HuH-7.5 (cell line): ENCODE measurements around the gene RASSF1.

Experiments used
- DNase-seq: peaks from one replicate; pipeline ENCODE4 v3.0.0; 2011; ENCODE audit warnings: low spot score

Gene RASSF1, protein sequence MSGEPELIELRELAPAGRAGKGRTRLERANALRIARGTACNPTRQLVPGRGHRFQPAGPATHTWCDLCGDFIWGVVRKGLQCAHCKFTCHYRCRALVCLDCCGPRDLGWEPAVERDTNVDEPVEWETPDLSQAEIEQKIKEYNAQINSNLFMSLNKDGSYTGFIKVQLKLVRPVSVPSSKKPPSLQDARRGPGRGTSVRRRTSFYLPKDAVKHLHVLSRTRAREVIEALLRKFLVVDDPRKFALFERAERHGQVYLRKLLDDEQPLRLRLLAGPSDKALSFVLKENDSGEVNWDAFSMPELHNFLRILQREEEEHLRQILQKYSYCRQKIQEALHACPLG

DNA sequence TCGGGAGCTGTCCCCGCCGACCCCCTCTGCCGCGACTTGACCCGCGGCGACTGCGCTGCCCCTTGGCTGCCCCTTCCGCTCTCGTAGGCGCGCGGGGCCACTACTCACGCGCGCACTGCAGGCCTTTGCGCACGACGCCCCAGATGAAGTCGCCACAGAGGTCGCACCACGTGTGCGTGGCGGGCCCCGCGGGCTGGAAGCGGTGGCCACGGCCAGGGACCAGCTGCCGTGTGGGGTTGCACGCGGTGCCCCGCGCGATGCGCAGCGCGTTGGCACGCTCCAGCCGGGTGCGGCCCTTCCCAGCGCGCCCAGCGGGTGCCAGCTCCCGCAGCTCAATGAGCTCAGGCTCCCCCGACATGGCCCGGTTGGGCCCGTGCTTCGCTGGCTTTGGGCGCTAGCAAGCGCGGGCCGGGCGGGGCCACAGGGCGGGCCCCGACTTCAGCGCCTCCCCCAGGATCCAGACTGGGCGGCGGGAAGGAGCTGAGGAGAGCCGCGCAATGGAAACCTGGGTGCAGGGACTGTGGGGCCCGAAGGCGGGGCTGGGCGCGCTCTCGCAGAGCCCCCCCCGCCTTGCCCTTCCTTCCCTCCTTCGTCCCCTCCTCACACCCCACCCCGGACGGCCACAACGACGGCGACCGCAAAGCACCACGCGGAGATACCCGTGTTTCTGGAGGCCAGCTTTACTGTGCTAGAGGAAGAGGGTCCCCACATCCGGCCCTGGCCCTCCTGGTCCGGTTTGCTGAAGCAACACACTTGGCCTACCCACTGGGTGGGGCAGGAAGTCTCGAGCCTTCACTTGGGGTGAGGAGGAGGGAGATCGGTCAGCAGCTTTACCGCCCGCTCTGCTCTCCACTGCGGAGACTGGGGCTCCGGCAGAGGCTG is at the start of gene RASSF1:
RASSF1 (minus strand) TSS at position 389 of the 882 bp plus-strand sequence; CDS start at position 358, 31 bp downstream.
- DNase-seq: no peak

DNA sequence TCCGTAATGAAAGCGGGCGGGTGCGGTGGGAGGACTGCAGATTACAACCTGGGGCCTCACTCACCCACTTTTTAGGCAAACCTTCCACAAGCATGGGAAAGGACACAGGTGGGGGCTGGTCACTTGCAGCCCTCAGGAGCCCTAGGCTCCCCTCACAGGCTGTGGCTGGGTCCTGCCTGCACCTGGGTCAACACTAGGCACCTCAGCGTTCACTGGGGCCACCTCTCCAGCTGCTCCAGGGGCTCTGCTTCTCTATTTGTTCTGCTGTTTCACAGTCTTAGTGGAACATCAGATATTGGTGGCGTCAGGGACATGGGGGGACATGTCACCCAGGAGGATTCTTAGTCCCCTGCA is 48.8 kb upstream of the RASSF1 start:
- no peak for DNase-seq

DNA sequence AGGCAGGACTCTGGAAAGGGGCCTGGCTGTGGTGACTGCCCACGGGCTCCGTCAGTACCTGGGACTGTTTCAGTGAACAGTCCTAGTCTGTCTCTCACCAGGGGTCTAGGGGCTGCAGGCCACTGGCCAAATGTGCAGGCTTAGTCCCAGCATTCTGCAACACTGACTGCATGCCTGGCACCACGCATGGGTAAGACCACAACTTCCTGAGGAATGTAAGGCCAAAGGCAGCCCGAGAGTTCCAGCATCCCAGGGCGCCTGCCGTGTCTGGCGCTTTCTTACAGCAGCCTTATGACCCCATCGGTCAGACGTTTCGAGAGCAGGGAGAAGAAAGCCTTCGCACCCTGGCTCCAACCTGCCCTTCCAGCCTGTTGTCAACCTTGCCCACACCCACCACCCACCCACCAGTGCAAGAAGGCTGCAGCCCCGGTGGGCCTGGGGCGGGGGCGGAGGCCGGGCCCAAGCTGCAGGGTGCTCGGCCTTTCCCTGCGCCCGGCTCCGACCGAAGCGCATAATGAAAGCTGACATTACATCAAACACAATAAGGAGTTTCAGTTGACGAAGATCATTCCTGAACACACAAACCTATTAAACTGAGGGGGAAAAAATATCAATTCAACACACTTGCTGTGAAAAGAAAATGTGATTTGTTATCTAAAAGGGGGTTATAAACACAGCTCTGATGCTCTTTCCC is 48.2 kb upstream of the RASSF1 start:
- no peak for DNase-seq

DNA sequence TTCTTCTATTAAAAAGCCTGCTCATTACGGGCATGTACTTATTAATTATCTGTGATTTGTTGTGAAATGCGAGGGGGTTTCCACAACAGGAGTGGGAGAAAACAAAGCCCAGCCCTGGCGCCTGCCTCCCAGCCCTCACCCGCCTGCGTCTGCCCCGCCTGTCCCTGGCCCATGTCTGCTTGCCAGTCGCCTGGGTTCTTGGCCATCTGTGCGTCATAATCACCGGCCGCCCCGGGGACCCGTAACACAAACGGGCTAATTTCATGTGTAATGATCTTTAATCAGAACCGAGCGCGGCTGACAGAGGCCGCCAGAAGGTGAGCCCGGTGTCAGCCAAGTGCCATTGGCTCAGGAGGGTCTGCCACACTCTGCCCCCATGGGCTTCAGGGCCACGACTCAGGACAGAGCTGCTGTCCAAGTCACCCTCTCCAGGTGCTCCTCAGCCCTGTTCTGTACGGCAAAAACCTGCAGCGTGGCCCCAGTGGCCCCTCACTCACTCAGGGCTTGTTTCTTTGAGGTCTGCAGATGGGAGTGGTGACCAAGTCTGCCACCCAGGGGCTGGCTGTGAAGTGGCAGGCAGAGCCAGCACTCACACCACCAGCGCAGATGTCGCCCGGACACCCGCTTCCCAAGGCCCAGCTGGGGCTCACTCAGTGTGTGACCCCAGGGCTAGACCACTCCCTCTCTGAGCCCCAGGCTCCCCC is 47.5 kb upstream of the RASSF1 start:
- DNase-seq: peak; percentile 73

DNA sequence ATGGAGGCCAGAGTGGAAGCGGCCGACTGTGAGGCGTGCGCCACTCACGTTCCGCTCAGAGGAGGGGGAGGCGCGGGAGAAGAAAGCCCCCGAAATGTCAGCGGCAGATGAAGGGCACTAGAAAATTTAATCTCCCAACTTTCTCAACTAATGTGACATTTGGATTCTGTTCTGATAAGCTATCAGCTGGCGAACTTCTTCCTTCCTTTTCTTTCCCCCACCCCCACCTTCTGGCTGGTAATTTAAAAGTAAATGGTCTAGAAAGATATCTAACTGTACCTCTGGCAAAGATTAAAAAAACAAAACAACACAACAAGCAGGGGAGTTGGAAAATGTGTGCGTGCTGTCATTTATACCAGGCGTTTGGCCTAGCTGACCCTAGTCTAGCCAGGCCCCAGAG is 45.1 kb upstream of the RASSF1 start:
- DNase-seq: no peak

DNA sequence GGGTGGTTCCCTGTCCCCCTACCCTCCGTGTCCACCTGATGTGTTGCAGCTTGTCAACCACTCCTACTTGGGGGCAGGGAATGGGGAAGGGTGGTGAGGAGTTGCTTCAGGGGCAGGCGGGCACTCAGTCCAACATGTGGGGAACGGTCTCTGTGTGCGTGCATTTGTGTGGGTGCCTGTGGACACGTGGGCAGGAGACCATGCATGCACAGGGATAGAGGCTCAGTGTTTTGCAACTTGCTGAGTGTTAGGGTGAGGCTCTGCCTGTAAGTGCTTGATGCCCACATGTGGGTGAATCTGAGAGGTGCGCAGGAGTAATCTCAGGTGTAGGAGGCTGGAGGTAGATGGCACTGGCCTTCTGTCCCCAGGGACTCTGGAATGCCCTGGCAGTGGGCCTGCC is 43.1 kb upstream of the RASSF1 start:
- DNase-seq: no peak

DNA sequence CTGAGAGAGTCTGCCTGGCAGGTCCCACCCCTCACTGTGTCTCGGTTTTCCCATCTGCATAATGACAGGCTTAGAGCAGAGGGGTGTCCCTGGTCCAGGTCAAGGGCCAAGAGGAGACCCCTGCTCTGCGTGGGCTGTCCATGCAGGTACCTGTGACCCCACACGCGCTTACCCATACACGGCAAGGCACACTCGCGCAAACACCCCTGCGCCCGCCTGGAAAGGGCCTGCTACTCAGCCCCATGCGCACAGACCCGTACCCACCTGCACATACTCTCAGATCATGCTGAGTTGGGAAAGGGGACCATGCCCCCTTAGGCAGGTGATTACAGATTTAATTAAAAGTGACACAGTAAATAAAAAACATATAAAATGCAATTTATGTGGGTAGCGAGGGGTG is 42.1 kb upstream of the RASSF1 start:
- no peak for DNase-seq

DNA sequence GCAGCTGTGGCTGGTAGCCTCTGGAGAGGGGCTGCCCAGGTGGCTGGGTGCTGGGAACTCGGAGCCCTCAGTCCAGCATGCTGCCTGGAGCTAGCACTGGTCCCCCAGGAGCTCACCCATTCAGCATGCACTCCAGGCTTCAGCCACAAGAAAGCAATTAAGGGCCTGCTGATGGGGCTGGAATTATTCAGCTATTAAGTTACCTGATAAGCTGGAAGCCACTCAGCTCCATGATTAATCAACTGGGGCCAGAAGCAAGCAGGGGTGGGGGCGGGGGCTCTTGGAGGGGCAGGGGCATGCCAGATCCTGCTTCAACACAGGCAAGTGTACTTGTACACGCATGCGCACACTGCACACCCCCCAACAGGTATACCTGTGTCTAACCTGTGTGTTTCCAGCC is 40.7 kb upstream of the RASSF1 start:
- DNase-seq: no peak

DNA sequence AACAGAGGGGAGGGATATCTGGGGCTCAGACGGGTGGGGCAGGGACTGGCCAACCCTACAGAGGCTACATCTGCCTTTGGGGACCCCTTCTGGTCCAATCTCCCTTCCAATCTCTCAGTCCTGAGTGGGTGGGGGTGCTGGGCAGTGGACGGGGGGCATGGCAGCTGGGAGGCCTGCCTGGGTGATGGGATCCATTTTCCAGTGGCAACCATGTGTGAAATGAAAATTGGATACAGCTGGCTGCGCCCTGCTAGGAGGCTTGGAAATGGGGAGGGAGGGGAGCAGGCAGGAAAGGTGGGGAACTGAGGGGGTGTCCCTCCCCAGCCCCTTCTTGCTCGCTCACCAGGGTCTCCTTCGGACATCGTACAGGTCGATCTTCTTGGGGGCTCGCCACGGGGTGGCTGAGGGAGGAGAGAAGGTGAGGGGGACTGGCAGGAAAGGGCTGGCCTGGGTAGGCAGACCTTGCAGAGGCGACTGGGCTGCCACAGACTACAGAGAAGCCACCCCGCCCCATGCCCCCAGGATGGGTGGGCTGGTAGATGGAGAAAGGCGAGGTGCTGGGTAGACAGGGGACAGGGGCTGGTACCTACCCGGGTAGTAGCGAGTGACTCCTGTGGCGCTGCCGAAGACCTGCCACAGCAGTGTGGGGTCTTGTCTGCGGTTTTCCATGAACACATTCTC is 39.9 kb upstream of the RASSF1 start:
- DNase-seq: no peak

DNA sequence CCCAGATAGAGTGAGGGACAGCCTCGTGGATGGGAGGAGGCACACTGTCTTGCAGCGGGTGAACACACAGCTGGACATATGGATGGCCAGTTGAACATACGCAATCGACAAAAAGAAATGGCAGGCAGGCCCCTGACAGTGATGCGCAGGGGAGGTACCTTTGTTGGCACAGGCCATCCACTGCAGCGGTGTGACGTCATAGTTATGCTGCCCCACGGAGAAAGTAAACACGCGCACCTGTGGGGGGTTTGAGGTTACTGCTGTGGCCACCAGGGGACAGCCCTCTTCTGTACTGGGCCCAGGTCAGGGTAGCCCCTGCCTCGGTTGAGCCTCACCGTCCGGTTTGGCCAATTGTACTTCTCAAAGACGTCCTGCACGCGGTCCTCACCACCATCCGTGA is 38.1 kb upstream of the RASSF1 start:
- DNase-seq: no peak

DNA sequence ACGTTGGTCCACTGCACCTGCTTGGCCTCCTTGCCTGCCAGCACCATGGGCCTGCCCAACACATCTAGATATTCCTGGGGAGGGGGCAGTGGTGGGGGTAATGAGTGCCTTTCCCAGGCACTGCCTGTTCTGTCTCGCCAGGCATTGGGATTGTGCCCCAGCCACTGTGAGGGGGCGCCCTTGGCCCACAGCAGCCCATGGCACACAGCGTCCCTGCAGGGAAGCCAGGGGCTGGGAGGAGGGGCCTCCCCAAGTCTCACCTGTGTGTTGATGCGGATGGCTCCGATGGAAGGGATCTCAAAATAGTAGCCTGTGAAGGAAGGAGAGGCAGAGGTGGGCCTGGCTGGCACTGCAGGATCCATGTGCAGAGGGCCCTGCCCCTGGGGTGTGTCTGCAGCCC is 37.4 kb upstream of the RASSF1 start:
- no peak for DNase-seq

DNA sequence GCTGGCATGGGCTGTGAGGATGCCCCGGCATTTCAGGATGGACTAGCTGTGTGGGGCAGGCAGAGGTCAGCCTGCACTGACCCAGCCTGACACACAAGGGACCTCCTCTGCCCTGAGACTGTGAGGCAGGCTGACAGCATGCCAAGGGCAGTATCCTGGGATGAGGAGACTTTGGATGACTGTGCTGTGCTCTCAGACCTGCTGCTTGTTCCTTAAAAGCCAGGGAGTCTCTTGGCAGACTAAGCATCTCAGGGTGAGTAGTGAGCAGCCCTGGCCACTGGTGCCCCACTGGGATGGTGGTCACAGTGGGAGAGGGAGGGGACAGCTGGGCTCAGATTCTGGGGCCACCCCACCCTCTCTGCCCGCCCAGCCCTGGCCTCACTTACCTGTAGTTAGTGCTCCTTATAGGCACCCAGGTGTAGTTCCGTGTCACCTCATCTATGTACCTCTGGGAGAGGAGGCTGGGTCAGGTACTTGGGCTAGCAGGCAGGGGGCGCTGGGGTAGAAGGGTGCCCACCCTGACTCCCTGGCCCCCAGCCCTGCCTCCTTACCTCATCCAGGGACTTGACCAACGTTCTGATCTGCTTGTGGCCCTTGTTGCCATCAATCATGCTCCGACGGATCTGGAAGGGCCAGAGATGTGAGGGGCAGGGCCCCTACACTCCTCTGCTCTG is 34.8 kb upstream of the RASSF1 start:
- no peak for DNase-seq

DNA sequence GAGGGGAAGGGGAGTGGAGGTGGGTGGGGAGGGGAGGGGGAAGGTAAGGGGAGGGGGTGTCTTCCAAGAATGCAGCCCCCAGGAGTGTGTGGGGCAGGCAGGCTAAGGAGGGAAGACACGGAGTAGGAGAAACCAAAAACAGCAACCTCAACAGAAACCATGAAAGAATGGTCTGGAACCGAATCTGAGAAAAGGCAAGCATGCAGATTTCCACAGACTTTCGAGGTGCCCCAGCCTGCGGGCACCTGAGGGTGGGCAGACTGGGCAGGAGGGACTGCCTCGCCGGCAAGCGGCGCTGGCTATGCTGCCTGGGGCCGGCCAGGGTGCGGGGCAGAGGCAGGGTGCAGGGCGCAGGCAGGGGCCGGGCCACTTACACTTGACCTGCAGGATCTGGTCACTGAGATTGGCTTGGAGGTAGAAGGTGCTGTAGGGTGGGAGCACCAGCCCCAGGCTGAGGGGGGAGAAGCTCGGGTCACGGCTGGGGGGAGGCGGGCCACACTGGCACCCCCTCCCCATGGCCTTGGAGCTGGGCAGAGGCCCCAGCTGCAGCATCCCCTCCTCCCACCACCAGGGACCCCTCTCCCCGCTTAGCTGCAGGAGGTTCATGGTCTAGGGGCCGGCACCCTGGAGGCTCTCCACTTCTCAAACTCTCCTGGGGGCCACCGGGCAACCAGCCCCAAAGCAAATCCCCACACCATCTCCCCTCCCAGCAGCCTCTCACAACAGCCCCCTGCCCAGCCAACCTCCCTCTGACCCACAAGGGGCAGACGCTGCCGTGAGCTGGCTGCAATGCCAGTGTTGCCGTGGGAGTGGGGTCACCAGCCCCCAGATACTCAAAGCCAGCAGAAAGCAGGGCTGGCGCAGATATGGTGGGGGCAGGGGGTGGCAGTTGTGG is 34.0 kb upstream of the RASSF1 start:
- no peak for DNase-seq

DNA sequence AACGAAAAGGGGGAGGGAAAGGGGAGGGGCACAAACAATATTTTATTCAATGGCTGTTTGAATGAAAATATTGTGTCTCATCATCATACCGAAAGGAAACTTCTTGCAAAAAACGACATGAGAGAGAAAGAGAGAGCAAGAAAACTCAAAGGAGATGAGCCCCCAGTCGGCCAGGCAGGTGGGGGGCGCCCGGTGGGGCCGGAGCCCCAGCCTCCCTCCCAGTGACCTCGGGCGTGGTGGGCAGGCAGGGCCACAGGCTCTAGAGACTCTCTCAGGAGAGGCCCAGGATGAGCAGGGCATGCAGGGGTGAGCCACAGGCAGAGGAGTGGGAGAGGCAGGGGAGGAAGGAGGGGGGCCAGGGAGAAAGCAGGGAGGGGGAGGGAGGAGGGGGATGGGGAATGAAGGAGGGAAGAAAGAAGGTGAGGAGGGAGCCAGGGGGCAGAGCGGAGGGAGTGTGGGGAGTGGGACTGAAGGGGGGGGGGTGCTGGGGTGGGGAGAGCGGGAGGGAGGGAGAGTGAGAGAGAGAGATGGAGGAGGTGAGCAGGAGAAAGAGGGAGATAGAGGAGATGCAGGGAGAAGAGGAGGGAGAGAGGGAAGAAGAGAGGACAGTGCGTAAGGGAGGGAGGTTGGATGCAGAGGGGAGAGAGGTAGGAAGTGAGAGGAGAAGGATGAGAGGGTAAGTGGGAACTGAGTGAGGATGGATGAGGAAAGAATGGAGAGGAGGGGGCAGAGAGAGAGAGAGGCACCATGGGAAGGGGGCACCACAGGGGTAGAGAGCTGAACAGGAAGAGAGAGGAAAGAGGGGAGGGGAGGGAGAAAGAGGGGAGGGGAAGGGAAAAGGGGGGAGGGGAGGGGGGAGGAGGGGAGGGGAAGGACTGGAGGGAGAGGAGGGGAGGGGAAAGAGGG is 32.8 kb upstream of the RASSF1 start:
- DNase-seq: no peak

DNA sequence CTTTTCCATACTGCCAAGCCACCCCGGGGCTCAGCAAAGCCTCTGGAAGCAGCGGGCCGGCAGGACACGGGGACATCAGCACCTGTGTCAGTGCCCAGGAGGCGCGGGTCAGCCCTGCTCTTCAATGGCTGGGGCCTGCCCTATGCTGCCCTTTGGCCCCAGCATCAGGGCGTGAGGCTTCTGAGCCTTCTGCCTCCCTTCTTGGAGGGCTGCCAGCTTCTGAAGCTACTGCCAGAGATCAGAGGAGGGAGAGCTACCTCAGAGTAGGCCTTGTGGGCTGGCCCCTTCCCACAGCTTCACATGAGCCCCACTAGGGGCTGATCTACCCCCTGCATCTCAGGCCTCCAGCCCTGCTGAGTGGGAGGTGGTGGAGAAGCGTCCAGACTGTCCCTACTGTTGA is 31.7 kb upstream of the RASSF1 start:
- peak; percentile 45 for DNase-seq

DNA sequence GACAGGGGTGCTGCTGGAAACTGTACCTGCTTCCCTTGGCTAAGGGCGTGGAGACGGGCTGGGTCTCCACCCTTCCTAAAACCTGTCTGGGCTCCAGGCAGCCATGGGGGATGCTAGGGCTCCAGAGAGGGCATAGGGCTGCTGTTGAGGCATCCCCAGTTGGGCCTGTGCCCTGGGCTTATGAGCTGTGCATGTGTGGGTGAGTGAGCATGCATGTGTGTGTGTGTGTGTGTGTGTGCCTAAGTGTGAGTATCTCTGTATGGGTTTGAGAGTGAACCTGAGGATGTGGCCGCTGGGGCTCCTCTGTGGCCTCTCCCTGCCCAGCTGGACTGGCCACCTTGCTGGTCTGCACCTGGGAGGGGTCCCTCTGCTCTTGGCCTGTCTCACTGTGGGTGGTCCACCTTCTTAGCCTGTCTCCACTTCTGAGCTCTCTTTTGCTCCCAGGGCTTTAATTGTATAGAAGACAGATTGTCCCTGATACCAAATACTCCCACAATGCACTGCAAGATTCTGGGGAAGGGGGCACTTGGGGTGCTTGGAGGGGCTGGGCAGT is 30.6 kb upstream of the RASSF1 start:
- DNase-seq: no peak

DNA sequence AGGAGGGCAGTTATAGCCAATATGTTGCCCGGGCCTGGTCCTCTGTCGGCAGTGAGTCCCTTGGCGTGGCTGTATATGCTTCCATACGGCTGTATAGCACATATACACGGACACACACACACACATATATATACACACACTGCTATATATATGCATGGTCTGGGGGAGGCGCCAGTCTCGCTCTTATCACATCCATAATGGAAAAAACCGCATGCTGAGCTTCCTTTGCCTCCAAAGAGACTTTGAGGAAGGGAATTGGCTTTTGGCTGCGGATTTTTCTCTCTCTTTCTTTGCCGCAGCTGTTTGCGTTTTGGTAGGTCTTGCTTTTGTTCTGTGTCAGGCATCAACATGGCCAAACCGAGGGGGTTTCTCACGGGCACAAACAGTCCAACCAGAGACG is 30.0 kb upstream of the RASSF1 start:
- DNase-seq: no peak

DNA sequence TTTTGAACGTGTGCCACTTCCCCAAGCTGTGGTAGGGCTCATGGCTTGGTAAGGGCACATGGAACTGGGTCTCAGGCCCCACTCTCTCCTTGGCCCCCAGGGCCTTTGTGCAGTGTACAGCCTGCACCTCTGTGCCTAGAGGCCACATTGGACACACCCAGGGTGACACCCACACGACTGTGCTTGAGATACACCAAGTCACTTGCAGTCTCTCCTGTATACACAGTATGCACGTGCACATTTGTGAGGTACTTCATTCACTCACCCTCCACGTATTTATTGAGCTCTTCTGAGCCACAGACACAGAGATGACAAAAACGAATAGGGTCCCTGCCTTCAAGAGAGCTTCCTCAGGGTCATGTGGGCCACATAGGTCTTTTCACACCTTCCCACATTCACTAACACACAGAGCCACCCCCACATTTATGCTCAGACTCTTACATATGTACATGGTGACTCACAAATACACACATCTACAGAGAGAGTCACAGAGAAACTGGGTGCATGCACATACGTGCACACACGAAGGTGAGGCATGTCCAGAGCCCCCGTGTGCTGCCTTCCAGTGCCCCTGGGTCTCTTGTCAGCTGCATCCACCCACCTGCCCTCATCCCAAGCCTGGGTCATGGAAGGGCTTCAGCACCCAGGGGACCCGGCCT is 28.5 kb upstream of the RASSF1 start:
- DNase-seq: no peak
